NCI-H2227 (cell line): ENCODE data around the gene IMPACT.

Source experiments
- DNase-seq: peaks from one replicate; lab custom pipeline; 2025; ENCODE audit not compliant: unreplicated experiment; lab: John Stamatoyannopoulos, UW

Gene IMPACT

DNA sequence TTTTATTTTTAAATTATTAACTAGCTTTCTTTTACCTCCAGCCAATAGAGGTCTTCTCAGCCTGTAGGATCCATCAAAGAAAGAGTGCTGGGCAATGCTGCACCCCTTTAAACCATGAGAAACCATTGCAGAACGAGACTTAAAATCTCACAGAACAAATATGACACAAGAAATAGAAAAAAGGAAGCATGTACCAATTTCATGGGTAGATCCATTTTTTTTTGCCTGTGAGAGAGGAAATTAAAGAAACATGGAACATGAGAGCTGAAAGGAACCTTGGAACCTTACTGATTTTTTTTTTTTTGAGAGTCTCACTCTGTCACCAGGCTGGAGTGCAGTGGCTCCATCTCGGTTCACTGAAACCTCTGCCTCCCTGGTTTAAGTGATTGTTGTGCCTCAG is 47.9 kb downstream of the IMPACT start:
- DNase-seq: no peak

DNA sequence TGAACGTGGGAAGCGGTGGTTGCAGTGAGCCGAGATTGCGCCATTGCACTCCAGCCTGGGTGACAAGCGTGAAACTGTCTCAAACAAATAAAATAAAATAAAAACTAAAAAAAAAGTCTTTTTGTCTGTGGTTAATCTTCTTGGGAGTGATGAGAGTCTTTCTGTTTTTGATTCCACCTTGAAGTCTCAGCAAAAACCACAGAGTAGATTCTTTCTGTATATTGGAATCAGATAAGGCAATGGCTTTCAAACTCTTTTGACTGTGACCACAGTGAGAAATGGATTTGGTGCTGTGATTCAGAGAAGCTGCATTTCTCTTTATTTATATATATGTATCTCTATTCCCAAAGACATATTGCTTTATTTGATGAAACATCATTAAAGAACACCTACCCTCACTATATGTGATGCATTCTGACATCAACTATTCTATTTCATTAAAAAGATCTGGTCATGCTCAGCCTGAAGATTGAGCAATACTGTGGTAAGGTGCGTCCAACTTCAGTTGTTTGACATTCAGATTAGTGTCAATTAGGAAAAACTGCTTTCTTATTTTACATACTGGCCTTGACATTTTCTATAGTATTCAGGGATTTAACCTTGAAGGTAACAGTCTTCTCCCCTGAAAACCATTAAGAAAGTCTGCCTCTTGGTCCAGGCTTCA is 49.6 kb downstream of the IMPACT start:
- no peak for DNase-seq

DNA sequence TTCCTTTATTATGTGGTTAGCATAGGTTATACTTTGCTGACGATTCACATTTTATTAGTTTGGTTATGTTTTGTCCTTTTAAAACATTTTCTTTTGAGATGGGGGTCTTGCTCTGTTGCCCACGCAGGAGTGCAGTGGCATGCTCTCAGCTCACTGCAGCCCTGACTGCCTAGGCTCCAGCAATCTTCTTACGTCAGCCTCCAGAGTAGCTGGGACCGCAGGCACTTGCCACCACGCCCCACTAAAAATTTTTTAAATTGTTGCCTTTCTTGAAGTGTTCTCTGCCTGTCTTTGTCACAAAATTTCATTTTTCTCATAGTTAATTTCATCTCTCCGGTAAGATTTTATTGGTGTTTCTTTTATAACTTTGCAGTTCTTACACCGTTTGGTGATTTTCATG is 52.9 kb downstream of the IMPACT start:
- DNase-seq: no peak

DNA sequence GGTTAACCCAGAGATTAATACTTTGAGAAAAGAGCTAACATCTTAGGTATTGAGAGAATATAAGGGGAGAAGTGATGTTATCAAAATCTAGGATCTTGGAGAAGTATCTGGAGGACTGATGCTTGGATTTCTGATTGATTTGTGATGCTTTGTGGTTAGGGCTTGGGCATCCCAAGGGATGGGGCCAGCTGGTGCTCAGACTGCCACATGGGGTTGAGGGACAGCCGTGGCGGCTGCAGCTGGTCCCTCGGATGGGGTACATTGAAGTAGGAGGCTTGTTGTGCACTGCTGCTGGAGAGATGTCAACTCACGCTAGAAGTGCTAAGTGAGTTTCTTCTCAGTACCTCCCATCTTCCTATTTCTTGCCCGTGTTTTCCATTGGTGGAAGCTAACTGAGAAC is 56.4 kb downstream of the IMPACT start:
- DNase-seq: no peak

DNA sequence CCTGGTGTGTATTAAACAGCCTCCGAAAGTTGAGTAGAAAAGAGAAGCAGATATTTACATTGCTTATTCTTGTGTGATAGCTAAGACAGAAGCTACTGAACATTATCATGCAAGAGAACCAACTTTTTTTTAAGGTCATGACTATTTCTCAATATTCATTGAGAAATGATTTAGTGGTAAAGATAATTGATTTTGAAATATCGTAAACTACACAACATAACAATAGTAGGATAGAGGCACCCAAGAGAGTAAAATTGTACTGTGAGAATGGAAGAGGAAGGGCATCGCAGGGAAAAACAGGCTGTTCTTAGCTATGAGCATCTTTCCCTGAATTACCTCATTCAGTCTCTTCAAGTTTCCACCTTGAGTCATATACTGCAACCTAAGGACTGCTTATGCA is 59.2 kb downstream of the IMPACT start:
- DNase-seq: no peak

DNA sequence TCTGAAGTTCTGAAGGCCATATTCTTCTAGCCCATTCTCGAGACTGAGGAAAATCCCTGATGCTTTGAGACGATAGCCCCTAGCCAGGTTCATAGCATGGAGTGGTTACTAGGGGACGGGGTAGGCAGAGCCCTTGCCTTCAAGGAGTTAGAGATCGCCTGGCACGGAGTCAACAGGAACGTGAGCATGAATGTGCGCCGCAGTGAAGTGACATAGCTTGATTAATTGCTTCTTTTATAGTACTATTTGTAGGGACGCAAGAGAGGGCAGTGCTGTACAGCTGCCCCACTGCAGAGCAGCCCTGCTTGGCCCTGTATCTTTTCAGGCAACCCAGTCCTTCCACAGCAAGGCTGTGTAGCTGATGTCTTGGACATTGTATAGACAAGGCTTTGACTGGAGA is 60.2 kb downstream of the IMPACT start:
- peak; percentile 32 for DNase-seq

DNA sequence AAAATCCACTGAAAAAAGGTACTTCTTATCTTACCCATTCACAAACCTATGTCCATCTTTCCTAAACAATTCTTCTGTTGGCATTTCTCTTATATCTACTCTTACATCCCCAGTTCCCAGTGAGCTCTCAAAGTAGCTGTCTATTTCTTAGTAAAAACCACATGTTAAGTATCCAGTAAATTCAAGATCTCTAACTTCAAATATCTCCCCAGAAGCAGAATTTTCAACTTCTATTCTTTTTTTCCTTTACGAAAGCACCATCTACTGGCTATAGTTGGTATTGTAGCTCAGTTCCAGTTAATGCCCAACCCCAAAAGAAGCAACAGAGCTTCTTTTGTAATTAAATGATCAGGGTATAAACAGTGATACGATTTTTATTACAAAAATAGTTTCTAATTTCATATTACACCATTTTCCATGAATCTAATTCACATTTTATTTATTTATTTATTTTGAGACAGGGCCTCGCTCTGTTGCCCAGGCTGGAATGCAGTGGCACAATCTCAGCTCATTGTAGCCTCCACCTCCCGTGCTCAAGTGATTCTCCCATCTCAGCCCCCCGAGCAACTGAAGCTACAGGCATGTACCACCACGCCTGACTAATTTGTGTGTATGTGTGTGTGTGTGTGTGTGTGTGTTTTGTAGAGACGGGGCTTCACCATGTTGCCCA is 62.5 kb downstream of the IMPACT start:
- peak; percentile 67 for DNase-seq

DNA sequence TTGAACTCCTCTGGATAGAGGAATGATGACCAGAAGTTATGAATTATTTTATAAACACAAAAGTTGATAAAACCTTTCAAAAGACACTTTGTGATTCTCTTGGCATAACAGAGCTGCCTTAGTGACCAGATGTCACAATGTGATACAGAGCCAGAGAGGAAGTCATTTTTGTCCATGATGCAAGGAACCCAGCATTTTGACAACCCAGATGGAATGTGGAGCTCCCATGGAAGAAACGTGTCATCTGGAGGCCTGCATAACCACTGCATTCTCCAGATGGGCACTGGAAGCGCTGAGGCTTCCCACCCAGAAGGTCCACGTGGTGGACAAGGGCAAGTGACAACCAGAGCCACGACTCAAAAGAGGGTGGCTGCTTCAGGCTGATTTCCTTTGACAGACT is 64.1 kb downstream of the IMPACT start:
- no peak for DNase-seq

DNA sequence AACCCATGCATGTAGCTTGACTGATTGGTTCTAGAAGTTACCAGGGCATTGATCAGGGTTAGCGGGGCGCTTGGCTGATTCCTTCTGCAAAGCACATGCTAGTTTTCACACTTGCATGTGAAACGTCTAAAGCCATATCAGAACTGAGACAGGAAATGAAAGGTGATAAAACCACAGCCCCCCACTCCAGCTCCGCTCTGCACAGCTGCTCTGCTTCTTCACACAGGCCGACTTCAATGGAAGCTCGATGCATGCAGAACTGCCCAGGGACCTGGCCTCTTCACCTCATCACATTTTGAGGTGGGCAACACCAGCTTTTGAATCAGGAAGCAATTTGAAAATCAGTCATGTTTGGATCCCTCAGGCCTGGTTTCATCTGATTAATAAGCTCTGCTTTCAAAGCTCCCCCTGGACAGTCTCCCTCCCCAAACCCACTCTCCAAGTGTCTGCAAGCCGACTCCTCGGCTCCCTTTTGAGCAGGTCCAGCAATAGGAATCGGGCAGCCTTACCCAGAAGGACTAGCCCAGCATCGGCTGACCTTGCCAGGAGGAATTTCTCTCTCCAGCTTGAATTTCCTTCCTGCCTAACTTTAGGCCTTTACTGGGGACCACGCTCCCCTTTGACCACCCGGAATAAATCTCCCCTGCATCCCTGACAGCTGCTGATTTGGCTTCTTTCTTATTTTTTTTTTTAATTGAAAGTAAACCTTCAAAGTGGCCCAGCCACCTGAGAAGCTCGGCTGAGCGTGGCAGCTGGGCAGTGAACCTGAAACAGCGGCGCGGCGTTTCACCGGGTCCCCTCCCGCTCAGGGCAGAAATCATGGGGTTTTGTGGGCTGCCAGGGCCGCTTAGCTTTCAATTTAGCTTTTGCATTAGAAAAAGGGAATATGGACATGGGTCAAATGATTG is 65.7 kb downstream of the IMPACT start:
- DNase-seq: peak; percentile 37

DNA sequence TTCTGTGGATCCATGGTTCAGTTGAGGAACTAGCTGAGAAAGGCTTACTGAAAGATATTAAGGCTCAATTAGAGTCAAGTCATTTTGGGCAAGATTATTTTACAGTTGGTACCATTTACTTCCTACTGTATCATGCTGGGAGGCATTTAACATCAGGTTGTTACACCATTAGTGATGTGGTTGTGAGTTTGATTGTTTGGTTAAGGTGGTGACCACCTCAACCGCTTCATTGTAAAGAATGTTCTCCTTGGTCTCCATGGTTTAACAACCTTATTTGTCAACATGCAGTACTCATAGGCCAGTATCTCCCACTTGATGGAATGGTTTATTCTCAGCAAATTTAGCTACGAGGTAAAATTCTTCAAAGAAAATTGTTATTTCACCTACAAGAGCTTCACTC is 68.1 kb downstream of the IMPACT start:
- no peak for DNase-seq

DNA sequence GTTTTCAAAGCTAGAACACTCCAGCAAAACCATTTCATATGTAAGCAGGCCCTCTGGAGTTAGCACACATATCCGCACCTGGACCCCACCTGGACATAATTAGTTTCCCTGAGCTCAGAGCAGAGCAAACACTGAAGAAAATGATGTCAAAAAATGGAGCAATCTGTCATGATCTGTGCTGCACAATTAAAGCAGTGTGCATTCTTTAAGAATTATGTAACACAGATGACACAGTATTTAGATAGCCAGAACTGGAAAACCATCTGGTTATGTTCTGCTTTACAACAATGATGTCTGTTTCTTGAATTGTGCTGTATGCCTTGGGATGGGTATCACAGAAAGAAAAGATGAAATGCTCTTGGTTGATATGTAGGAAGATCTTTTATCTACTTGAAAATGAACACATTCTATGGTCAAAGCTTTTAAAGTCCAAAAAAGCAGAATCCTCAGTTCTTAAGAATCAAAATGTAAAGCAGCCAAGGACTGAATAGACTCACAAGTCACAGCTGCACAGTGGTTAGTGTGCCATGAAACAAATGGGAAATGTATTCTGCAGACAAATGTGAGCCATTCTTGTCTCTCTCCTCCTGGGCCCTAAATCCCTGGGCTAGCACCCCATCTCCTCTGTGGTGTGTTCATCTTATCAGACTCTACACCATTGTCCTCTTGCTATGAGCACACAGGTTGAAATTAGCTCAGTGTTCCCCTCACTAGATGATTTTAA is 70.7 kb downstream of the IMPACT start:
- no peak for DNase-seq

DNA sequence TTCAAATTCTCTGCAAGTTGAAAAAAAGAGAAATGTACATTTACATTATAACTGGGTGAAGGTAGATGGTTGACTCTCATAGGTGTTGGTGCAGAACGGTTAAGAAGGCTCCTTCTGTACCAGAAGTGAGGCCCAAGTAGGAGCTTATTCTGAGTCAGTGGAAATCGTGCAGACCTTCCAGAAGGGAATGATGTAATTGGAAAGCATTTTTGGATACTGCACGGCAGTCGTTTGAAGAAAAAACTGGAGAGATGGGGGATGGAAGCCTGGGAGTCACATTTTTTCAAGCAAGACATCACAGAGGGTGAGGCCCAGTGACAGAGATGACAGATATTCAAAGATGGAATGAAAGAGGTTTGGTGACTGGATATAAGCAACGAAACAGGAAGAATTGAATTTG is 73.3 kb downstream of the IMPACT start:
- no peak for DNase-seq

DNA sequence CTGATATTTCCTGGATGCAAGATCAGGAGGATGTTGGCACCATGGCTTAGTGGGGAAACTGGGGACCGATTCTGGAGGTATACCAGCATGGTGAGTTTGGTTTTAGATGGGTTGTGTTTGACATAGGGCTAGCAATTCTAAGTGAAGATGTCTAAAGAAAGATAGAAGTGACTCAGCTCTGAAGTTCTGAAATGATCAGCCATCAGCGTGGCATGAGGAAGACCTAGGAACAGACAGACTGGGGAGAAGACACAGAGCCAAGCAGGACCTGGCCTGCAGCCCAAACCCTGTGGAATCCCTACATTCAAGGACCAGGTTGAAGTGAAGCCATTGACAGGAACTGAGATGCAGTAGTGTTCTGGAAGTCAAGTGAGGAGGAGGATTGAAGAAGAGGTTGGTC is 73.7 kb downstream of the IMPACT start:
- no peak for DNase-seq

DNA sequence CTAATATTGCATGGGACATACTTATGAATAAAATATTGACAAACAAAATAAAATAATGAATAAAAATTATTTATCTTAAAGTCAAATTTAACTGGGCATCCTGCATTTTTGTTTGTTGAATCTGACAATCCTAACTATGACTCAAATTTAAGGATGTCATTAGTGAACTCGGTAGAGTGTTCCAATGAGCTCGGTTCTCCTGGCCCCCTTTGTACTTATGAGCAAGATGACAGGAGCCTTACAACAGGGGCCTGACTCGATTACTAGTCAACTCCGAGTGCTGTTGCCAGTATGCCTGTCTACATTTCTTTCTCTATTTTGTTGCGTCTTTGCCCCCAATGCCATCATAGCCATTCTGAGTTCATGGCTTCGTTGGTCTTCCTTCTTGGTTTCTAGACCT is 74.3 kb downstream of the IMPACT start:
- DNase-seq: no peak

DNA sequence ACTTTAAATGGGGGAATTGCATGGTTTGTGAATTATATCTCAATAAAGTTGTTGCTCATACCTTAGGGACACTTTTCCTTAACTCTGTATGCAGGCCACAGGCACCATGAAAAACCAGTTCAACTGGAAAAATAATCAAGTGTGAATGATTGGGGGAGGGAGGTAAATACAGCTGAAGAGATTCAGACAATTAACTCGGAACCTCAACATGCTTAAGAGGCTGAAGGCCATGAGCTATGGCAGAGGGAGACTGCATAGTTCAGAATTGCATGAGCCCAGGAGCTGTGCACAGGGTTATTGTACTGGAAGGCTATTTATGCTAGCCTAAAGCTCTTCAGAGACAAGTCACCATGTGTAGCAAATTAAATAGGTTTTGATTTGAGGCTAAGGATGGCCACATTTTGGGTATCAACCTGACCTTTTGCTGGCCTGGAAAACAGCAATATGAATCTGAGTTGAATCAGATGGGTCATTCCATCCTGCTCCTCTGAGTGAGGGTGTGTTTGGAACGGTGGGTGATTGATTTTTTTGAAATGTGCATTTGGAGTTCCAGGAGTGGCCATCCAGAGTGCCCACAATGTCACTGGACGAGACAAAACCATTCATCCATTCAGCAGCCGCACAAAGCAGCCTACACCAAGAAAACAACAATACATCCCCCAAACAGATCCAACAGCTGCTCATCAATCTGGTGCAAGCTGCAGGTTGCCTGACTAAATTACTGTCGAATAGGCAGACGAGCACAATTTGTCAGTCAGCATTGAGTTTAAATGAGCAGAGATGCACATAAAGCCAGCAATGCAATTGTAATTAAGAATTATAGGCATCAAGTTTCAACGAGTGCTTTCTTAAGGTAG is 76.4 kb downstream of the IMPACT start:
- DNase-seq: no peak
